ENCODE results near the gene MAPKBP1.

DNA sequence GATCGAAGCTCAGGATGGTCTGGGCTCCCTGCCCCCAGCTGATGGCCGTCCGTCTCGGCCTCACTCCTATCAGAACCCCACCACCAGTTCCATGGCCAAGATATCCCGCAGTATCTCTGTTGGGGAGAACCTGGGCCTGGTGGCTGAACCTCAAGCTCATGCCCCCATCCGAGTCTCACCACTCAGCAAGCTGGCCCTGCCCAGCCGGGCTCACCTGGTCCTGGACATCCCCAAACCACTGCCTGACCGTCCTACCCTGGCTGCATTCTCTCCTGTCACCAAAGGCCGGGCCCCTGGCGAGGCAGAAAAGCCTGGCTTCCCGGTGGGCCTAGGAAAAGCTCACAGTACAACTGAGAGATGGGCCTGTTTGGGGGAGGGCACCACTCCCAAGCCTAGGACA is 49.2 kb downstream of the MAPKBP1 start:
- TF ChIP-seq, protein P1, sequence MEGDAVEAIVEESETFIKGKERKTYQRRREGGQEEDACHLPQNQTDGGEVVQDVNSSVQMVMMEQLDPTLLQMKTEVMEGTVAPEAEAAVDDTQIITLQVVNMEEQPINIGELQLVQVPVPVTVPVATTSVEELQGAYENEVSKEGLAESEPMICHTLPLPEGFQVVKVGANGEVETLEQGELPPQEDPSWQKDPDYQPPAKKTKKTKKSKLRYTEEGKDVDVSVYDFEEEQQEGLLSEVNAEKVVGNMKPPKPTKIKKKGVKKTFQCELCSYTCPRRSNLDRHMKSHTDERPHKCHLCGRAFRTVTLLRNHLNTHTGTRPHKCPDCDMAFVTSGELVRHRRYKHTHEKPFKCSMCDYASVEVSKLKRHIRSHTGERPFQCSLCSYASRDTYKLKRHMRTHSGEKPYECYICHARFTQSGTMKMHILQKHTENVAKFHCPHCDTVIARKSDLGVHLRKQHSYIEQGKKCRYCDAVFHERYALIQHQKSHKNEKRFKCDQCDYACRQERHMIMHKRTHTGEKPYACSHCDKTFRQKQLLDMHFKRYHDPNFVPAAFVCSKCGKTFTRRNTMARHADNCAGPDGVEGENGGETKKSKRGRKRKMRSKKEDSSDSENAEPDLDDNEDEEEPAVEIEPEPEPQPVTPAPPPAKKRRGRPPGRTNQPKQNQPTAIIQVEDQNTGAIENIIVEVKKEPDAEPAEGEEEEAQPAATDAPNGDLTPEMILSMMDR (conservative IDR thresholded peaks at IDR 0.05; ENCODE audit: low read depth, low read length) = no peak
- no peak for TF ChIP-seq POLR2A (IDR thresholded peaks at IDR 0.05; ENCODE audit: low read depth, low read length)
- TF ChIP-seq MAZ (IDR thresholded peaks at IDR 0.05; ENCODE audit: borderline replicate concordance, low read depth, low read length) = no peak
- no peak for TF ChIP-seq CEBPB (IDR thresholded peaks at IDR 0.05; ENCODE audit: low read depth, low read length)
- TF ChIP-seq MXI1 (IDR thresholded peaks at IDR 0.05; ENCODE audit: borderline replicate concordance, low read depth, low read length) = no peak
- no peak for TF ChIP-seq RCOR1 (IDR thresholded peaks at IDR 0.05; ENCODE audit: insufficient replicate concordance, low read length)
- no peak for TF ChIP-seq RFX5 (IDR thresholded peaks at IDR 0.05; ENCODE audit: low read depth, low read length)
- TF ChIP-seq MAFK (IDR thresholded peaks at IDR 0.05; ENCODE audit: low read depth, low read length) = no peak
